ENCODE data around the gene TNF.

DNA sequence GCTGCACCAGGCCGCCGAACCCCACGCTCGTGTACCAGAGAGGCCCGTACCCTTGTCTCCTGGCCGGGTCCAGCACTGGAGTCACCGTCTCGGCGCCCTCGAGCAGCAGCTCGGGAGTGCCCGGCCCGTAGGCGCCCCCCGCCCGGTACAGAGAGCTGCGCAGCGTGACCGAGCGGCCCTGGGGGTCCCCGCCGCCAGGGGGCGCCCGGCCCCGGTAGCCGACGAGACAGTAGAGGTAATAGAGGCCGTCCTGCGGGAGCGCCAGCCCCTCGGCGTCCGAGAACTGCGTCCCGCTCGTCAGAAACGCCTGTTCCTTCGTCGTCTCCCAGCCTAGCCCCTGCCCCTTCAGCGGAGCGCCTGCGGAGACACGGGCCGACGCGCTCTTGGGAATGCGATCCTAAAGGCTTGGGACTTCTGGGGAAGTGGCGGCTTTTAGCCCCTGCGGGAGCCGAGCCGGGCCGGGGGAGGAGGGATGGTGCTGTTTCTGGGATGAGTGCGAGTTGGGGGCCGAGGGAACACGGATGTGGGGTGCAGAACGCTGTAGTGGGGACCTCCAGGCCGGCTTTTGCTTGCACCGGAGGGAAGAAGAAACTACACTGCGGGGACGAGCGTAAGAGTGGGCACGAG is 5.6 kb downstream of the TNF start:
- peak; percentile 71 to 84 for TF ChIP-seq CTCF (conservative IDR thresholded peaks at IDR 0.05 in 1 of 2, IDR thresholded peaks at IDR 0.05 in 1 of 2; ENCODE audit: low read depth in 1 of 2, low read length in 2 of 2)
- TF ChIP-seq EZH2 (IDR thresholded peaks at IDR 0.05; ENCODE audit: low read length, missing control alignments), result no peak

Data from fibroblast of lung (primary cell).